Endothelial cell of umbilical vein (primary cell): Measurements from ENCODE around the gene TXN. TPM values are rescaled to one million over a fixed set of nuclear protein-coding genes. Genes with fewer than 3 reads are reported as not detected.
A peak's percentile ranks its signal among the peaks of the same experiment; 100 is the strongest.

Source experiments
- BruUV-seq: library from RNA; stranded (reverse); fragments of 400-500 nt; replicated peaks from 2 replicates; lab custom pipeline; 2021; lab: Mats Ljungman, UMichigan
- CTCF ChIA-PET: fragments of 300-600, 350-600 bp; sonication (Branson Sonifier 250); formaldehyde crosslinking; loops from one replicate; lab custom pipeline; 2021; ENCODE audit warnings: antibody characterized with exemption, inconsistent platforms; lab: Charles Lee
- POLR2A ChIA-PET: fragments of 300-600, 350-600 bp; sonication (Branson Sonifier 250); formaldehyde crosslinking; loops from one replicate; lab custom pipeline; 2021; ENCODE audit warnings: antibody characterized with exemption, inconsistent platforms; lab: Charles Lee
- DNase-seq: peaks from one replicate; pipeline ENCODE4 v3.0.0-alpha.2; 2011; ENCODE audit warnings: low read depth, low spot score
- FAIRE-seq: peaks from 2 replicates; lab custom pipeline; 2011; peaks lifted over from hg19 to GRCh38; lab: Jason Lieb, UNC
- H2AFZ ChIP-seq: 2 replicates; pipeline ENCODE4 v1.6.0; 2012; ENCODE audit warnings: low read depth, low read length, control low read depth, inconsistent platforms
- H3K27ac ChIP-seq: 2 replicates; pipeline ENCODE4 v1.5.1; 2011; ENCODE audit warnings: low read depth, mild to moderate bottlenecking, control low read depth, low read length, moderate library complexity; ENCODE audit not compliant: insufficient read depth
- H3K27me3 ChIP-seq, 2 experiments: 2 replicates each; pipeline versions ENCODE4 v1.6.0 to v1.6.1; 2011; ENCODE audit warnings: low read length in 2 of 2, mixed read lengths in 1 of 2; ENCODE audit not compliant: control insufficient read depth in 2 of 2, insufficient read depth in 2 of 2
- H3K36me3 ChIP-seq, 2 experiments: 2 replicates in 1 of 2; 3 replicates in 1 of 2; pipeline ENCODE4 v1.5.1; 2011; ENCODE audit warnings: low read length in 2 of 2, mild to moderate bottlenecking in 1 of 2, moderate library complexity in 1 of 2; ENCODE audit not compliant: control insufficient read depth in 2 of 2, insufficient read depth in 2 of 2; ENCODE audit errors: extremely low read depth in 1 of 2
- H3K4me1 ChIP-seq: 3 replicates; pipeline ENCODE4 v1.5.1; 2011; ENCODE audit warnings: mild to moderate bottlenecking, low read length; ENCODE audit not compliant: control insufficient read depth, insufficient read depth; ENCODE audit errors: extremely low read depth
- H3K4me2 ChIP-seq: 2 replicates; pipeline ENCODE4 v1.6.1; 2011; ENCODE audit warnings: low read length, control low read depth, mixed read lengths; ENCODE audit not compliant: insufficient read depth
- H3K4me3 ChIP-seq, 3 experiments: fragments of 200-600 bp in 1 of 3; sonication (generic), shearing (Covaris generic) in 1 of 3; replicated peaks in 1 of 3; 2 replicates each; pipeline ENCODE4 v1.5.1; 2011 to 2016; ENCODE audit warnings: control low read depth in 3 of 3, low read length in 3 of 3, mild to moderate bottlenecking in 2 of 3, inconsistent platforms in 1 of 3, low read depth in 1 of 3, moderate library complexity in 1 of 3; ENCODE audit not compliant: insufficient read depth in 1 of 3
- H3K79me2 ChIP-seq: 2 replicates; pipeline ENCODE4 v1.6.0; 2012; ENCODE audit warnings: low read length, inconsistent platforms; ENCODE audit not compliant: control insufficient read depth, insufficient read depth
- H3K9ac ChIP-seq: replicated peaks from 2 replicates; pipeline ENCODE3; 2011; ENCODE audit warnings: low read length, control low read depth; ENCODE audit not compliant: insufficient read depth; ENCODE audit errors: extremely low read depth
- H3K9me1 ChIP-seq: replicated peaks from 3 replicates; pipeline ENCODE4 v1.6.0; 2011; ENCODE audit warnings: mild to moderate bottlenecking, low read length; ENCODE audit not compliant: control insufficient read depth, insufficient read depth; ENCODE audit errors: extremely low read depth
- H3K9me3 ChIP-seq: replicated peaks from 2 replicates; pipeline ENCODE4 v1.5.1; 2012; ENCODE audit warnings: low read length, inconsistent platforms; ENCODE audit not compliant: control insufficient read depth, insufficient read depth
- H4K20me1 ChIP-seq: replicated peaks from 2 replicates; pipeline ENCODE3; 2011; ENCODE audit warnings: mild to moderate bottlenecking, low read length; ENCODE audit not compliant: control insufficient read depth, insufficient read depth; ENCODE audit errors: extremely low read depth
- FOS ChIP-seq: IDR thresholded peaks from 2 replicates; pipeline ENCODE4 v1.6.1; 2011; ENCODE audit warnings: mild to moderate bottlenecking, low read length, moderate library complexity, borderline replicate concordance; ENCODE audit not compliant: insufficient read depth
- GATA2 ChIP-seq: IDR thresholded peaks from 2 replicates; pipeline ENCODE4 v1.7.0; 2011; ENCODE audit warnings: low read depth, mild to moderate bottlenecking, moderate library complexity, mixed read lengths, low read length; ENCODE audit not compliant: insufficient read length, insufficient read depth
- JUN ChIP-seq: IDR thresholded peaks from 2 replicates; pipeline ENCODE4 v1.6.1; 2011; ENCODE audit warnings: borderline replicate concordance, low read depth; ENCODE audit not compliant: insufficient read length, insufficient read depth
- MYC ChIP-seq: IDR thresholded peaks from one replicate; pipeline ENCODE4 v1.6.1; 2011; ENCODE audit warnings: mild to moderate bottlenecking, low read depth, low read length
- POLR2A ChIP-seq: IDR thresholded peaks from 2 replicates; pipeline ENCODE4 v1.6.1; 2012; ENCODE audit warnings: low read depth, mild to moderate bottlenecking, control low read depth, low read length
- POLR2AphosphoS5 ChIP-seq: IDR thresholded peaks from 2 replicates; pipeline ENCODE4 v1.6.1; 2012; ENCODE audit warnings: low read depth, mild to moderate bottlenecking, control low read depth, low read length, moderate library complexity; ENCODE audit not compliant: insufficient read depth
- dilution Hi-C: fragments of 300-500 bp; cut with MboI; formaldehyde crosslinking; loops from one replicate; pipeline ENCODE4 v1.15.0; 2019; ENCODE audit warnings: low sequenced_read_pairs; ENCODE audit not compliant: extremely low pct_ligation_motif_present
- intact Hi-C: fragments of 100-400 bp; cut with micrococcal nuclease; formaldehyde crosslinking; loops from one replicate; pipeline ENCODE4 v1.10.0; 2022
- polyA plus RNA-seq, 4 experiments: library from polyadenylated mRNA; depleted of rRNA in 3 of 4; stranded (reverse) in 3 of 4; unstranded in 1 of 4; fragments of >200 nt; gene quantifications; 2 replicates each; pipeline versions ENCODE4 v1.2.1 to v1.2.3, GENCODE V29; 2011 to 2012; ENCODE audit warnings: missing spikeins in 1 of 4
- total RNA-seq: library from RNA; stranded (reverse); gene quantifications from 2 replicates; pipeline ENCODE4 v1.2.3, GENCODE V29; 2021
- TF ChIP-seq, protein P1 (sequence below): IDR thresholded peaks from 2 replicates; pipeline ENCODE4 v1.6.1; 2011; ENCODE audit not compliant: insufficient read depth, insufficient read length

The TXN gene
- total and polyA plus RNA-seq, 2 donors (not counting 3 experiments of a cell fraction or from before 2014, with no cell fraction given), result 280 to 373 TPM

GRCh38 chr9:110255463-110256379 lies 586 bp downstream of the TXN start:
- H4K20me1 ChIP-seq, result no peaks in the 10 kb centered on the region
- peaks cover 54% of the 10 kb centered on the region for H3K79me2 ChIP-seq
- ChIA-PET CTCF (interaction anchor here (0.9 to 2.5 kb wide), 6 partner anchors 13 to 368 kb away, joined by 3 to 10 read pairs (median 4); no protein-coding TSS in a partner anchor), POLR2A (interaction anchor here (0.6 to 1.1 kb wide), 8 partner anchors 13 to 212 kb away, joined by 3 to 6 read pairs (median 3); no protein-coding TSS in a partner anchor)
- TF ChIP-seq JUN, result no peak
- TF ChIP-seq FOS, result peak; percentile 1
- TF ChIP-seq, protein P1, sequence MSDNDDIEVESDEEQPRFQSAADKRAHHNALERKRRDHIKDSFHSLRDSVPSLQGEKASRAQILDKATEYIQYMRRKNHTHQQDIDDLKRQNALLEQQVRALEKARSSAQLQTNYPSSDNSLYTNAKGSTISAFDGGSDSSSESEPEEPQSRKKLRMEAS, result no peak
- TF ChIP-seq GATA2, result no peak
- no peak for TF ChIP-seq MYC
- TF ChIP-seq POLR2AphosphoS5, result no peak
- no peak for TF ChIP-seq POLR2A
- peak overlapping the region; percentile 74 for H3K9ac ChIP-seq
- no peaks in the 10 kb centered on the region for H3K36me3 ChIP-seq
- peaks cover 23% of the 10 kb centered on the region for H3K4me1 ChIP-seq
- H3K9me1 ChIP-seq, result no peaks in the 10 kb centered on the region
- H3K9me3 ChIP-seq, result no peaks in the 10 kb centered on the region
- H2AFZ ChIP-seq, result peak overlapping the region; percentile 59
- no TSS peak for BruUV-seq
- dilution Hi-C loops, result no loop called here
- intact Hi-C loops, result loop anchor here (1.0 to 10.0 kb wide), 4 partner anchors 73 to 437 kb away; no protein-coding TSS in a partner anchor
- no peak for FAIRE-seq
- no peaks in the 10 kb centered on the region for H3K27me3 ChIP-seq
- DNase-seq, result peak; percentile 41
- peak overlapping the region; percentile 22 for H3K27ac ChIP-seq
- H3K4me3 ChIP-seq, result peak overlapping the region; percentile 34 to 93 (median 77)
- H3K4me2 ChIP-seq, result peak overlapping the region; percentile 67
